Vagina (tissue), 2 donors: Measurements from ENCODE around the gene HS3ST3B1. TPM values are rescaled to one million over a fixed set of nuclear protein-coding genes. Genes with fewer than 3 reads are reported as not detected.

Experiments used
- DNase-seq, 2 donors: peaks; one replicate each; pipeline ENCODE4 v3.0.0-alpha.2; 2017; ENCODE audit errors: extremely low spot score in 2 of 2
- H3K27ac ChIP-seq: fragments of 200-600 bp; sonication (generic); one replicate; pipeline ENCODE4 v1.5.1; 2019
- H3K27me3 ChIP-seq: fragments of 200-600 bp; sonication (generic); one replicate; pipeline ENCODE4 v1.5.1; 2019
- H3K36me3 ChIP-seq, 2 donors: fragments of 200-600 bp; sonication (generic); one replicate each; pipeline ENCODE4 v1.5.1; 2017 to 2019
- H3K4me1 ChIP-seq: fragments of 200-600 bp; sonication (generic); one replicate; pipeline ENCODE4 v1.5.1; 2019
- H3K4me3 ChIP-seq, 2 donors: fragments of 200-600 bp; sonication (generic); 1 replicate in 1 of 2; 2 replicates in 1 of 2; pipeline ENCODE4 v1.5.1; 2016 to 2019
- H3K9me3 ChIP-seq: fragments of 200-600 bp; sonication (generic); one replicate; pipeline ENCODE4 v1.5.1; 2019
- CTCF ChIP-seq, 3 experiments: fragments of 450-650 bp in 2 of 3; fragments of 200-600 bp in 1 of 3; sonication (generic) in 1 of 3; IDR thresholded peaks; one replicate each; pipeline ENCODE4 v1.5.1; 2017 to 2019; ENCODE audit warnings: antibody characterized with exemption in 3 of 3, mild to moderate bottlenecking in 2 of 3, moderate library complexity in 2 of 3
- POLR2A ChIP-seq, 2 donors: fragments of 450-650 bp; IDR thresholded peaks; one replicate each; pipeline ENCODE4 v1.6.1; 2017; ENCODE audit warnings: antibody characterized with exemption in 2 of 2, mild to moderate bottlenecking in 2 of 2, moderate library complexity in 2 of 2
- POLR2AphosphoS5 ChIP-seq, 2 donors: sonication (generic); formaldehyde crosslinking; IDR thresholded peaks; one replicate each; pipeline ENCODE4 v1.9.0; 2017; ENCODE audit warnings: antibody characterized with exemption in 2 of 2, mild to moderate bottlenecking in 2 of 2, low read depth in 1 of 2; ENCODE audit not compliant: insufficient read depth in 1 of 2
- intact Hi-C: fragments of 100-400 bp; cut with DNase I; formaldehyde crosslinking; loops from one replicate; pipeline ENCODE4 v1.15.1; 2023
- total RNA-seq: library from RNA; depleted of rRNA; stranded (reverse); fragments of >200 nt; gene quantifications from one replicate; pipeline ENCODE4 v1.2.3, GENCODE V29; 2016

Gene HS3ST3B1
- total RNA-seq, 1 donor from 2014 or later = 5.9 TPM

GRCh38 chr17:14276535-14277250 is 24.2 kb upstream of the HS3ST3B1 start:
- Histone ChIP-seq H3K4me3 (no peak overlapping the region), H3K27ac (no peak overlapping the region), H3K4me1 (no peaks in the 10 kb centered on the region), H3K27me3 (no peaks in the 10 kb centered on the region), H3K36me3 (no peaks in the 10 kb centered on the region), H3K9me3 (no peaks in the 10 kb centered on the region)
- no peak for TF ChIP-seq POLR2AphosphoS5 (IDR thresholded peaks at IDR 0.05; ENCODE audit: insufficient read depth in 1 of 2, low read depth in 1 of 2)
- TF ChIP-seq POLR2A (IDR thresholded peaks at IDR 0.05) = no peak
- TF ChIP-seq CTCF (IDR thresholded peaks at IDR 0.05) = no peak
- intact Hi-C loops = no loop called here
- DNase-seq = peak in 1 of 2 donors; percentile 62

- Histone ChIP-seq H3K9me3 (no peaks in the 10 kb centered on the region), H3K4me3 (no peak overlapping the region), H3K36me3 (no peaks in the 10 kb centered on the region), H3K4me1 (no peaks in the 10 kb centered on the region), H3K27ac (no peak overlapping the region), H3K27me3 (no peaks in the 10 kb centered on the region)
- intact Hi-C loops = no loop called here
- no peak for DNase-seq
- TF ChIP-seq CTCF (IDR thresholded peaks at IDR 0.05) (no peak), POLR2AphosphoS5 (IDR thresholded peaks at IDR 0.05; ENCODE audit: insufficient read depth in 1 of 2, low read depth in 1 of 2) (no peak), POLR2A (IDR thresholded peaks at IDR 0.05) (no peak)
Observed at GRCh38 chr17:14281530-14281929, 19.4 kb upstream of the HS3ST3B1 start.

- no peak for TF ChIP-seq CTCF (IDR thresholded peaks at IDR 0.05)
- no peak for TF ChIP-seq POLR2A (IDR thresholded peaks at IDR 0.05)
- no peak for TF ChIP-seq POLR2AphosphoS5 (IDR thresholded peaks at IDR 0.05; ENCODE audit: insufficient read depth in 1 of 2, low read depth in 1 of 2)
- no peak overlapping the region for H3K4me3 ChIP-seq
- no peak overlapping the region for H3K27ac ChIP-seq
- intact Hi-C loops = no loop called here
- H3K36me3 ChIP-seq = no peaks in the 10 kb centered on the region
- H3K4me1 ChIP-seq = no peaks in the 10 kb centered on the region
- DNase-seq = no peak
- H3K27me3 ChIP-seq = no peaks in the 10 kb centered on the region
- no peaks in the 10 kb centered on the region for H3K9me3 ChIP-seq
Observed at GRCh38 chr17:14282726-14283125, 18.2 kb upstream of the HS3ST3B1 start.

- Histone ChIP-seq H3K27me3 (no peaks in the 10 kb centered on the region), H3K4me1 (no peaks in the 10 kb centered on the region), H3K9me3 (no peaks in the 10 kb centered on the region), H3K36me3 (no peaks in the 10 kb centered on the region), H3K4me3 (no peak overlapping the region), H3K27ac (no peak overlapping the region)
- DNase-seq = no peak
- intact Hi-C loops = no loop called here
- no peak for TF ChIP-seq POLR2AphosphoS5 (IDR thresholded peaks at IDR 0.05; ENCODE audit: insufficient read depth in 1 of 2, low read depth in 1 of 2)
- TF ChIP-seq CTCF (IDR thresholded peaks at IDR 0.05) = no peak
- no peak for TF ChIP-seq POLR2A (IDR thresholded peaks at IDR 0.05)
Observed at GRCh38 chr17:14289162-14289561, 11.7 kb upstream of the HS3ST3B1 start.

- TF ChIP-seq CTCF (IDR thresholded peaks at IDR 0.05) = no peak
- TF ChIP-seq POLR2A (IDR thresholded peaks at IDR 0.05) = no peak
- TF ChIP-seq POLR2AphosphoS5 (IDR thresholded peaks at IDR 0.05; ENCODE audit: insufficient read depth in 1 of 2, low read depth in 1 of 2) = no peak
- Histone ChIP-seq H3K27me3 (no peaks in the 10 kb centered on the region), H3K4me3 (no peak overlapping the region), H3K27ac (no peak overlapping the region), H3K9me3 (no peaks in the 10 kb centered on the region), H3K4me1 (peaks cover 18% of the 10 kb centered on the region), H3K36me3 (no peaks in the 10 kb centered on the region)
- DNase-seq = no peak
- intact Hi-C loops = no loop called here
Observed at GRCh38 chr17:14294876-14295275, 6.0 kb upstream of the HS3ST3B1 start.
